OCI-LY7 (cell line): ENCODE data around the gene SBNO1.
"Not testable (repeated sequence)": the region's sequence is repeated elsewhere in the genome, so short reads cannot be mapped to it uniquely, and the experiment has no call there.

Source experiments
- CTCF ChIP-seq: fragments of 200-600 bp; sonication (generic); conservative IDR thresholded peaks from 2 replicates; pipeline ENCODE4 v1.5.1; 2014; ENCODE audit warnings: mild to moderate bottlenecking, antibody characterized with exemption, low read length, moderate library complexity, mixed read lengths
- EZH2phosphoT487 ChIP-seq: fragments of 200-600 bp; sonication (generic); IDR thresholded peaks from 2 replicates; pipeline ENCODE4 v1.6.1; 2018; ENCODE audit warnings: low read depth, borderline replicate concordance, mild to moderate bottlenecking, mixed run types, antibody characterized with exemption, low read length, moderate library complexity, mixed read lengths

DNA sequence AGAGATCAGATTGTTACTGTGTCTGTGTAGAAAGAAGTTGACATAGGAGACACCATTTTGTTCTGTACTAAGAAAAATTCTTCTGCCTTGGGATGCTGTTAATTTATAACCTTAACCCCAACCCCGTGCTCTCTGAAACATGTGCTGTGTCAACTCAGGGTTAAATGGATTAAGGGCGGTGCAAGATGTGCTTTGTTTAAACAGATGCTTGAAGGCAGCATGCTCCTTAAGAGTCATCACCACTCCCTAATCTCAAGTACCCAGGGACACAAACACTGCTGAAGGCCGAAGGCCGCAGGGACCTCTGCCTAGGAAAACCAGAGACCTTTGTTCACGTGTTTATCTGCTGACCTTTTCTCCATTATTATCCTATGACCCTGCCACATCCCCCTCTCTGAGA is 7.8 kb upstream of the SBNO1 start:
- not testable (repeated sequence) for TF ChIP-seq CTCF, EZH2phosphoT487
